HG03139 (cell line): Measurements from ENCODE around the gene WEE1.
"Not testable (repeated sequence)": the region's sequence is repeated elsewhere in the genome, so short reads cannot be mapped to it uniquely, and the experiment has no call there.

ENCODE experiments used
- ATAC-seq: cut with Tn5 transposase; IDR thresholded peaks from one replicate; pipeline ENCODE4 v1.9.1; 2021; ENCODE audit not compliant: unreplicated experiment

The WEE1 gene

GRCh38 chr11:9594267-9595046, 21.0 kb downstream of the WEE1 start:
- no peak for ATAC-seq

DNA sequence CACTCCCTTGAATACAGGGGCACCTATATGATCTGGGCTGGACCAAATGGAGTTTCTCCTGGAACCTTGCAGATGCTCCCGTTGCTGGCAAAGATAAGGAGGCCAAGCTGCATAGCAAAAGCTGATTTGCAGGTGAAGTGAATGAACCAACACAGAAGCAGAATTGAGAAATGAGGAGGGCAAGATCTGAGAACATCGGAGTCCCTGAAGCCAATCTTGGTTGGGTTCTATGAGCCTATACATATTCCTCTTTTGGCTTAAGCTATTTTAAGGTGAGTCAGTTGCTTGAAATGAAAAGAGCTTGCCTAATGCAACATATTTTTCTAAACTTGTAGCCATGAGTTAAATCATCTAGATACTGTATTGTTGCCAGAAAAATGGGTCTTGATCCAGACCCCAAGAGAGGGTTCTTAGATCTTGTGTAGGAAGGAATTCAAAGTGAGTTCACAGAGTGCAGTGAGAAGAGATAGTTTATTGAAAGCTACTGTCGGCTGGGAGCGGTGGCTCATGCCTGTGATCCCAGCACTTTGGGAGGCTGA, 23.5 kb downstream of the WEE1 start:
- no peak for ATAC-seq

DNA sequence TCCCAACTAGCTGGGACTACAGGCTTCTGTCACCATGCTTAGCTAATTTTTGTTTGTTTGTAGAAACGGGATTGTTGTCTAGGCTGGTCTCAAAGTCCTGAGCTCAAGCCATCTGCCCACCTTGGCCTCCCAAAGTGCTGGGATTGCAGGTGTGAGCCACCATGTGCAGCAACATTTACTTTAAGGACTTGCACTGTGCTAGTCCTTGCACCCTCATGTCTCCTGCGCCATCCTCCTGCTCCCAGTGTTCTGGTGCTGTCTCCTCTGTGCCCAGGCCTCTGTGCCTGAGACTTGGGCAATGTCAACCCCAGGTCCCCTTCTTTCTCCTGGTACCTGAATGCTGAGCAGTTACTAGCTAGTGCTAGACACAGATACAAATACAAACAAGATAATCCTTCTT, 26.7 kb downstream of the WEE1 start:
- no peak for ATAC-seq

DNA sequence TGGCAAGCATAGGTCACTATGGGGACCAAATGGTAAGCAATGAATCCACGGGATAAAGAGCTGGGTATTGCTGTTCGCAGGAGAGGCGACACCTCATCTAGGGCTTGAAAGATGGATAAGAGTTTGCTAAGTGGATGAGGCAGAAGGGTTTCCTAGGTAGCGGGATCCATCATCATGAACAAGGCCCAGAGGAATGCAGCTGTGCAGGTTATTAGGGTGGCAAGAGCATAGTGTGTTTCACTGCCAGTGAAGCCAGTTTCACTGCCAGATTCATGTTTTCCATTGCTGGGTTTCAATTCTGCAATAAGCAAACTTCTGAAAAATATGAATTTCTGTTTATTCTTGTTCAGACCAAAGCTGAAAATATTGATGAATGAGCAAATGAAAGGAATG, 27.2 kb downstream of the WEE1 start:
- no peak for ATAC-seq

- ATAC-seq, result peak; percentile 85
Observed at GRCh38 chr11:9601037-9601875, 27.8 kb downstream of the WEE1 start.

DNA sequence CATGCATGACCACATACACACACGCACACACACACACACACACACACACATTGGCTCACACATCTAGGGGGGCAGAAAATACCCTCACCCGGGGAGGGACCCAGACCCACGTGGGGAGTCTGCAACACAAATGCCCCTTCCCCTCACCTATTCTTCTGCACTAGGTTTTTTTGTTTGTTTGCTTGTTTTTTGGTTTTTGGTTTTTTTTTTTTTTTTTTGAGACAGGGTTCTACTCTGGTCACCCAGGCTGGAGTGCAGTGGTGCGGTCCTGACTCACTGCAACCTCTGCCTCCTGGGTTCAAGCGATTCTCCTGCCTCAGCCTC, 28.4 kb downstream of the WEE1 start:
- no peak for ATAC-seq

GRCh38 chr11:9603214-9603613, 29.7 kb downstream of the WEE1 start:
- not testable (repeated sequence) for ATAC-seq

GRCh38 chr11:9604134-9604533, 30.7 kb downstream of the WEE1 start:
- no peak for ATAC-seq

GRCh38 chr11:9605742-9606141, 32.3 kb downstream of the WEE1 start:
- no peak for ATAC-seq

GRCh38 chr11:9606809-9607510, 33.5 kb downstream of the WEE1 start:
- ATAC-seq, result no peak

DNA sequence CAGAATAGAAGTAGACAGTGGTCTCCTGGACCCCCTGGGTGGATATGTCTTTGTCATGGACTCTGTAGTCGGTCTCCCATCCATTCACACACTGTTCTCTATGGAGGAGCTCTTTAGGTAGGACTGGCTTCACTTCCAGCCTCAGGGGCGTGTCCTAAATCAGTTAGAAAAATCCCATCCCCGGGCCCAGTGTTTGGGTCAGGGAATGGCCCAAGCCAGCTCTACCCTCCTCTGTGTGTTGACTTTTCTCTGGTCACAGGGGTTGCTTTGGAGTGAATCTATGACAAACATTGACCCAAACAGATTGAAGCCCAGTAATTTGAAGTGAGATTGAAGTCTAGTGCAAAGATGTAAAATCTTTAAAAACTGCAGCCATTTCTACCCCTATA, 34.0 kb downstream of the WEE1 start:
- ATAC-seq, result no peak

DNA sequence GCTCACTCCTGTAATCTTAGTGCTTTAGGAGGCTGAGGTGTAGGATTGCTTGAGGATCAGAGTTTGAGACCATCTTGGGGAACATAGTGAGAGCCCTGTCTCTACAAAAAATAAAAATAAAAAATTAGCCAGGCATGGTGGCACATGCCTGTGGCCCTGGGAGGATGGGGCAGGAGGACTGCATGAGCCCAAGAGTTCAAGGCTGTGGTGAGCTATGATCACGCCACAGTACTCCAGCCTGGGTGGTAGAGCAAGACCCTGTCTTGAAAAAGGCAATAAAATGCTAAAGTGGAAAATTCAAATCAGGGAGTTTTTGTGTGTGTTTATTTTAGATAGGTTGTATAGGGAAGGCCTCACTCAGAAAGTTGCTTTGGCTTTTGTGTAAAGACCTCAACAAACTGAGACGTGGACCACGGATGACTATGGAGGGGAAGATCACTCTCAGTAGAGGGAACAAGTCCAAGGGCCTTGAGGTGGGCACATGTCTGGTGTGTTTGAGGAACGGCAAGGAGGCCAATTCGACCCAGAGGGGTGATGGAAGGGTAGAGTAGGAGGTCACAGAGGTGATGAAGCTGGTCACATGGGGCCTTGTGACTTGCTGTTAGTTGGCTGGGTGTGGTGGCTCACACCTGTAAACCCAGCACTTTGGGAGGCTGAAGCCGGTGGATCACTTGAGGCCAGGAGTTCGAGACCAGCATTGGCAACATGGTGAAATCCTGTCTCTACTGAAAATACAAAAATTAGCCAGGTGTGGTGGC, 35.7 kb downstream of the WEE1 start:
- ATAC-seq, result no peak

GRCh38 chr11:9609841-9610240, 36.4 kb downstream of the WEE1 start:
- no peak for ATAC-seq

DNA sequence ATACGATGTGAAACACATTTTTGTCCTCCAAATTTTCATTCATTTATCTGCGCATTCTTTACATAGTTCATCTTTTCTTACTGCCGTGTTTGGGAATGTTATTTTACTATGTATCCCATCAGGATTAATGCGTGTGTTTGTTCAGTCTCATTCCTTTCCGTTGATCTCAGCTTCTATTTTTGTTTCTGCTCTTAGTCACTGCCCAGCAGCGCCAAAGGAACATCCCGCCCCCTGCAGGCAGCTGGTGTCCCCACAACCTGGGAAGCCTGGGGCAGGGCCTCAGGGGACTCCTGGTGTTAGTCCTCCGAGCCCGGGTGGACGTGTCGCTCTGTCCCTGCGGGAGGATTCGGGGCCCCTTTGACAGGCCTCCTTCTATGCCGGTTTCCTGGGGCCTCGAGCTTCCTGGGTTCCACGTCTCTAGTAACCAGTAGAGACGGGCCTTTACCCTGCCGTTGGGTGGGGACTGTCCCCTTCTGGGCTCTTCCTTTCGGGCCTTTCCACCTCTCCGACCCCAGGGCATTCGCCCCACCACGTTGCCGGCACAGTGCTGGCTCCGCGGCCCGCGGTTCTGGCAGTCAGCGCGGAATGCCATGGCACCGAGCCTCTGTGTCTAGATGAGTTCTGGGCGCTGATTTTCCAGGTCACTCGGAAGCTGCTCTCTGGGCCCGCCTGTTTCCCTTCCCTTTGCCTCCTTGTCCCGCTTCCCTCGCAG, 39.8 kb downstream of the WEE1 start:
- ATAC-seq, result peak; percentile 46

- ATAC-seq, result peak; percentile 65
Observed at GRCh38 chr11:9613830-9614762, 40.6 kb downstream of the WEE1 start.

DNA sequence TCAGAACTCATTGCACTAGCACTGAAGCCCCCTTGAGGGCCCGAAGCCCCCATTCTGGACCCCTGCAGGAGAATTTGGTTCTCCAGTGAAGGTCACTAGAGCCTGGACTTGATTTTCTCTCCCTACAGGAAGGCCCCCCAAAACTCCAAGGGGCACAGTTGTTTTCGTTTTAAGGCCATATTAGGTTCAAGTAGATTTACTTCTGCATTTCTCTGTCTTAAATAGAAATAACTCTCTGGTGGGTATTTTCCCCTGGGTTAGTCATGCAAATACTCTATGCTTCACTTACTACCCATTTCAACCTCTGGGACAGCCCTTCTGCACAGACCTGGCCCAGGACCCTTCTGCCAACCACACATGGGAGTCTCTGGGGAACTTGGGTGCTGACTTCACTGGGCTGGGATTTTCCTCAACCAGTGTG, 41.6 kb downstream of the WEE1 start:
- ATAC-seq, result peak; percentile 54

DNA sequence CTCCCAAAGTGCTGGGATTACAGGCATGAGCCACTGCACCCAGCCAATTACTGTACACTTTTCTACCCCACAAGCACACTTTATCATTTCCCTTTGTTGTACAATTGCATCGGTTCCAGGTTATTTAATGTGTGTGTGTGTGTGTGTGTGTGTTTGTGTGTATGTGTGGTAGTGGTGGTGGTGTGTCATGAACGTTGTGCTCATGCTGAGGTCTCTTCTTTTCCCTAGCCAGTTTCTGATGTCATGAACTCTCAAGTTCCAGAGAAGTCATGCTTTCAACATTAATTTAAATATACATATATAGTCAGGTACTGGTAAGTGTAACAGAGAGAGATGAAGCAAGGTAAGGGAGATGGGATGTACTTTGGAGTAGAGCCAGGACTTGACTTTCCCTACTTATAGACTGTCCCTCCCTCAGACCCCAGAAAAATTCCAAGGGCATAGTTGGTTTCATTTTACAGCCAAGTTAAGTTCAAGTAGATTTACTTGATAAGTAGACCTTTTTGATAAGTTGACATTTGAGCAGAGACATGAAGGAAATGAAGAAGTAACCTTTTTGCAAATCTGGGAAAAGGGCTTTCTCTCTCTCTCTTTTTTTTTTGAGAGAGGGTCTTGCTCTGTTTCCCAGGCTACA, 42.7 kb downstream of the WEE1 start:
- ATAC-seq, result no peak

DNA sequence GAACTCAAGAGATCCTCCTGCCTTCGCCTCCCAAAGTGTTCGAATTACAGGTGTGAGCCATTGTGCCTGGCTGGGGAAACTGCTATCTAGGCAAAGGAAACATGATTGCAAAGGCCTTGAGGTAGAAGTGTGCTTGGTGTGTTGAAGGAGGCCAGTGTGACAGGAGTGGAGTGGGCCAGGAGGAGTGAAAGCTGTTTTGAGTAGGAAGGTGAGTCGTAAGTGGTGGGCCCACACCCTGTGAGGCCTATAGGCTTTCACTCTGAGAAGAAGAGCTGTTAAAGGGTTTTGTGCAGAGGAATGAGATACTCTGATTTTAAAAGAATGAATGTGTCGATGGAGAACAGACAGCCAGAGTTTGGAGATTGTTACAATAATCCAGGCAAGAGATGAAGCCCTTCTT, 43.4 kb downstream of the WEE1 start:
- ATAC-seq, result no peak

GRCh38 chr11:9617940-9618339, 44.5 kb downstream of the WEE1 start:
- ATAC-seq, result no peak
